ENCODE results near the gene CERKL.

CERKL gene

GRCh38 chr2:181575024-181575649, 81.8 kb downstream of the CERKL start:
- ATAC-seq = no peak
- TF ChIP-seq ZFP30 (CRISPR knock-in tag; IDR thresholded peaks at IDR 0.05) (no peak), ZNF565 (CRISPR knock-in tag; conservative IDR thresholded peaks at IDR 0.05; ENCODE audit: low read depth) (no peak), ZFP3 (CRISPR knock-in tag; IDR thresholded peaks at IDR 0.05) (no peak), RARB (CRISPR knock-in tag; IDR thresholded peaks at IDR 0.05) (no peak), ISL1 (CRISPR knock-in tag; IDR thresholded peaks at IDR 0.05) (no peak)

- ATAC-seq = no peak
- TF ChIP-seq ZFP3 (CRISPR knock-in tag; IDR thresholded peaks at IDR 0.05) (no peak), SNAI2 (CRISPR knock-in tag; IDR thresholded peaks at IDR 0.05) (no peak), GLIS3 (CRISPR knock-in tag; IDR thresholded peaks at IDR 0.05) (no peak), CSRNP3 (CRISPR knock-in tag; IDR thresholded peaks at IDR 0.05) (no peak), RARB (CRISPR knock-in tag; IDR thresholded peaks at IDR 0.05) (no peak), ZNF70 (CRISPR knock-in tag; IDR thresholded peaks at IDR 0.05) (no peak), POU6F1 (CRISPR knock-in tag; IDR thresholded peaks at IDR 0.05; ENCODE audit: borderline replicate concordance, low read depth) (no peak), TSHZ2 (CRISPR knock-in tag; IDR thresholded peaks at IDR 0.05) (no peak), ZC3H10 (CRISPR knock-in tag; IDR thresholded peaks at IDR 0.05) (no peak), PPARA (CRISPR knock-in tag; IDR thresholded peaks at IDR 0.05; ENCODE audit: borderline replicate concordance) (no peak), CSDC2 (CRISPR knock-in tag; IDR thresholded peaks at IDR 0.05) (no peak), ZFP30 (CRISPR knock-in tag; IDR thresholded peaks at IDR 0.05) (no peak), ISL1 (CRISPR knock-in tag; IDR thresholded peaks at IDR 0.05) (no peak), ARNTL (CRISPR knock-in tag; IDR thresholded peaks at IDR 0.05; ENCODE audit: borderline replicate concordance, low read depth) (no peak), BACH2 (CRISPR knock-in tag; IDR thresholded peaks at IDR 0.05; ENCODE audit: borderline replicate concordance) (no peak), PATZ1 (CRISPR knock-in tag; IDR thresholded peaks at IDR 0.05; ENCODE audit: borderline replicate concordance) (no peak), ZNF565 (CRISPR knock-in tag; conservative IDR thresholded peaks at IDR 0.05; ENCODE audit: low read depth) (no peak), CREB5 (CRISPR knock-in tag; IDR thresholded peaks at IDR 0.05; ENCODE audit: low read depth) (no peak), ZNF8 (CRISPR knock-in tag; IDR thresholded peaks at IDR 0.05) (no peak), ESRRG (CRISPR knock-in tag; IDR thresholded peaks at IDR 0.05) (no peak)
Observed at GRCh38 chr2:181574321-181574720, 82.6 kb downstream of the CERKL start.

- peak; percentile 77 for ATAC-seq
- TF ChIP-seq PATZ1 (CRISPR knock-in tag; IDR thresholded peaks at IDR 0.05; ENCODE audit: borderline replicate concordance) (no peak), SNAI2 (CRISPR knock-in tag; IDR thresholded peaks at IDR 0.05) (no peak), ZFP3 (CRISPR knock-in tag; IDR thresholded peaks at IDR 0.05) (no peak), OSR1 (CRISPR knock-in tag; IDR thresholded peaks at IDR 0.05) (no peak), GLIS3 (CRISPR knock-in tag; IDR thresholded peaks at IDR 0.05) (no peak), BACH2 (CRISPR knock-in tag; IDR thresholded peaks at IDR 0.05; ENCODE audit: borderline replicate concordance) (no peak), ZNF70 (CRISPR knock-in tag; IDR thresholded peaks at IDR 0.05) (no peak), ARNTL (CRISPR knock-in tag; IDR thresholded peaks at IDR 0.05; ENCODE audit: borderline replicate concordance, low read depth) (no peak), POU6F1 (CRISPR knock-in tag; IDR thresholded peaks at IDR 0.05; ENCODE audit: borderline replicate concordance, low read depth) (no peak), TOX (CRISPR knock-in tag; IDR thresholded peaks at IDR 0.05; ENCODE audit: borderline replicate concordance) (no peak), CREB5 (CRISPR knock-in tag; IDR thresholded peaks at IDR 0.05; ENCODE audit: low read depth) (no peak)
Observed at GRCh38 chr2:181573140-181573736, 83.7 kb downstream of the CERKL start.

All from SK-N-SH treated with all-trans-retinoic acid at 6 μM for 48 hours (cell line).